ENCODE measurements around the gene MRPS6. TPM values are rescaled to one million over a fixed set of nuclear protein-coding genes. Genes with fewer than 3 reads are reported as not detected.

The MRPS6 gene
- total RNA-seq, 1 experiment from 2014 or later = 55.1 TPM

- Histone ChIP-seq H3K4me2 (ENCODE audit: low read length) (no peak overlapping the region), H3K27me3 (ENCODE audit: insufficient read depth, low read length) (no peaks in the 10 kb centered on the region), H2AFZ (ENCODE audit: low read depth, low read length, poor library complexity, severe bottlenecking) (no peak overlapping the region), H3K36me3 (ENCODE audit: control insufficient read depth in 1 of 2, insufficient read depth in 2 of 2, low read length in 2 of 2) (no peaks in the 10 kb centered on the region), H3K9ac (ENCODE audit: low read length) (no peak overlapping the region), H4K20me1 (ENCODE audit: insufficient read depth) (no peaks in the 10 kb centered on the region), H3K27ac (ENCODE audit: low read depth, low read length) (no peak overlapping the region), H3K9me3 (ENCODE audit: control insufficient read depth in 1 of 2, insufficient read depth in 1 of 2, low read depth in 1 of 2, low read length in 2 of 2) (no peaks in the 10 kb centered on the region), H3K4me3 (replicated peaks in 1 of 2; ENCODE audit: low read depth in 1 of 2, low read length in 2 of 2) (no peak overlapping the region), H3K4me1 (ENCODE audit: control insufficient read depth in 1 of 2, insufficient read depth in 2 of 2, low read length in 2 of 2) (no peaks in the 10 kb centered on the region; a peak in 1 of 4 replicates), H3K79me2 (ENCODE audit: insufficient read depth, low read length) (peaks cover 38% of the 10 kb centered on the region), H3K9me2 (ENCODE audit: insufficient read depth) (no peaks in the 10 kb centered on the region)
- RAD21 ChIA-PET (ENCODE audit: low non-redundant PET in 1 of 2, low total read pairs in 2 of 2, uncharacterized antibody in 2 of 2, unreplicated experiment in 2 of 2) = no interaction called here
- BruUV-seq (replicated peaks) = no TSS peak
- POLR2A ChIA-PET = no interaction called here
- ATAC-seq (no peak), DNase-seq (ENCODE audit: low read depth, low spot score) (no peak)
- CTCF ChIA-PET = no interaction called here
- intact Hi-C loops (cut with micrococcal nuclease) = no loop called here
- no peak for TF ChIP-seq YY1 (IDR thresholded peaks at IDR 0.05; ENCODE audit: extremely low read depth, insufficient replicate concordance, low read depth, low read length)
- TF ChIP-seq, protein P1, sequence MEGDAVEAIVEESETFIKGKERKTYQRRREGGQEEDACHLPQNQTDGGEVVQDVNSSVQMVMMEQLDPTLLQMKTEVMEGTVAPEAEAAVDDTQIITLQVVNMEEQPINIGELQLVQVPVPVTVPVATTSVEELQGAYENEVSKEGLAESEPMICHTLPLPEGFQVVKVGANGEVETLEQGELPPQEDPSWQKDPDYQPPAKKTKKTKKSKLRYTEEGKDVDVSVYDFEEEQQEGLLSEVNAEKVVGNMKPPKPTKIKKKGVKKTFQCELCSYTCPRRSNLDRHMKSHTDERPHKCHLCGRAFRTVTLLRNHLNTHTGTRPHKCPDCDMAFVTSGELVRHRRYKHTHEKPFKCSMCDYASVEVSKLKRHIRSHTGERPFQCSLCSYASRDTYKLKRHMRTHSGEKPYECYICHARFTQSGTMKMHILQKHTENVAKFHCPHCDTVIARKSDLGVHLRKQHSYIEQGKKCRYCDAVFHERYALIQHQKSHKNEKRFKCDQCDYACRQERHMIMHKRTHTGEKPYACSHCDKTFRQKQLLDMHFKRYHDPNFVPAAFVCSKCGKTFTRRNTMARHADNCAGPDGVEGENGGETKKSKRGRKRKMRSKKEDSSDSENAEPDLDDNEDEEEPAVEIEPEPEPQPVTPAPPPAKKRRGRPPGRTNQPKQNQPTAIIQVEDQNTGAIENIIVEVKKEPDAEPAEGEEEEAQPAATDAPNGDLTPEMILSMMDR (IDR thresholded peaks at IDR 0.05 in 2 of 3, conservative IDR thresholded peaks at IDR 0.05 in 1 of 3; ENCODE audit: borderline replicate concordance in 1 of 3, insufficient read depth in 1 of 3, low read depth in 2 of 3, low read length in 2 of 3) = no peak
- no peak for TF ChIP-seq ZNF274 (IDR thresholded peaks at IDR 0.05; ENCODE audit: low read depth, low read length)
- TF ChIP-seq EGR1 (IDR thresholded peaks at IDR 0.05; ENCODE audit: low read depth) = no peak
- TF ChIP-seq TCF7L2 (IDR thresholded peaks at IDR 0.05; ENCODE audit: borderline replicate concordance, extremely low read depth, insufficient read depth, insufficient read length) = no peak
- TF ChIP-seq SIN3A (IDR thresholded peaks at IDR 0.05; ENCODE audit: low read depth) = no peak
- TF ChIP-seq SRF (IDR thresholded peaks at IDR 0.05; ENCODE audit: low read depth) = no peak
- no peak for TF ChIP-seq EZH2phosphoT487 (IDR thresholded peaks at IDR 0.05; ENCODE audit: borderline replicate concordance)
- no peak for TF ChIP-seq POLR2AphosphoS5 (IDR thresholded peaks at IDR 0.05; ENCODE audit: low read depth, low read length)
- no peak for TF ChIP-seq EZH2 (IDR thresholded peaks at IDR 0.05)
- TF ChIP-seq, protein P2, sequence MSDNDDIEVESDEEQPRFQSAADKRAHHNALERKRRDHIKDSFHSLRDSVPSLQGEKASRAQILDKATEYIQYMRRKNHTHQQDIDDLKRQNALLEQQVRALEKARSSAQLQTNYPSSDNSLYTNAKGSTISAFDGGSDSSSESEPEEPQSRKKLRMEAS (IDR thresholded peaks at IDR 0.05) = no peak
These were observed 43.2 kb downstream of the MRPS6 start for GRCh38 chr21:34116569-34116968.
